K562 (cell line): Measurements from ENCODE around the gene TUBB4B. TPM values are rescaled to one million over a fixed set of nuclear protein-coding genes. Genes with fewer than 3 reads are reported as not detected.

ENCODE experiments used
- ATAC-seq: fragments of 200-7000 bp; cut with Tn5 transposase; 3 replicates; pipeline ENCODE4 v1.9.1; 2020; ENCODE audit warnings: moderate library complexity
- BruUV-seq: library from RNA; stranded (reverse); fragments of 400-500 nt; replicated peaks from 2 replicates; lab custom pipeline; 2021; lab: Mats Ljungman, UMichigan
- CTCF ChIA-PET: fragments of 300-600 bp; formaldehyde crosslinking; extraction: SDS; loops from one replicate; lab custom pipeline; 2021; ENCODE audit warnings: low intra/inter-chr PET ratio; lab: Yijun Ruan, JAX
- POLR2A ChIA-PET: fragments of 300-600, 350-650 bp; sonication (Branson Sonifier 250); formaldehyde crosslinking; extraction: SDS; loops from one replicate; lab custom pipeline; 2021; ENCODE audit warnings: antibody characterized with exemption, inconsistent platforms; lab: Yijun Ruan, JAX
- DNase-seq, 4 experiments: peaks; one replicate each; pipeline versions ENCODE4 v3.0.0 to v3.0.0-alpha.2; 2011 to 2018; ENCODE audit warnings: low spot score in 3 of 4, mixed read lengths in 3 of 4; ENCODE audit errors: extremely low read depth in 1 of 4
- FAIRE-seq: peaks from 2 replicates; lab custom pipeline; 2011; peaks lifted over from hg19 to GRCh38; lab: Jason Lieb, UNC
- H2AFZ ChIP-seq: 2 replicates; pipeline ENCODE4 v1.6.0; 2011; ENCODE audit warnings: low read depth, low read length, control low read depth, inconsistent platforms
- H3K27ac ChIP-seq: fragments of 200-600 bp; 3 replicates; pipeline ENCODE4 v1.8.0; 2011; ENCODE audit warnings: low read depth, mild to moderate bottlenecking, control low read depth, inconsistent platforms, low read length, moderate library complexity, mixed read lengths; ENCODE audit errors: extremely low read depth
- H3K27me3 ChIP-seq, 2 experiments: fragments of 300-600 bp in 1 of 2; 2 replicates in 1 of 2; 3 replicates in 1 of 2; pipeline versions ENCODE4 v1.6.0 to v1.8.0; 2011; ENCODE audit warnings: inconsistent platforms in 2 of 2, low read length in 2 of 2, mild to moderate bottlenecking in 1 of 2, mixed read lengths in 1 of 2, moderate library complexity in 1 of 2; ENCODE audit not compliant: control insufficient read depth in 2 of 2, insufficient read depth in 2 of 2
- H3K36me3 ChIP-seq: fragments of 300-600 bp; 3 replicates; pipeline ENCODE4 v1.8.0; 2011; ENCODE audit warnings: mild to moderate bottlenecking, low read length, inconsistent platforms; ENCODE audit not compliant: control insufficient read depth, insufficient read depth
- H3K4me1 ChIP-seq, 2 experiments: fragments of 200-600 bp in 1 of 2; replicated peaks in 1 of 2; 2 replicates in 1 of 2; 3 replicates in 1 of 2; pipeline versions ENCODE4 v1.5.1 to v1.8.0; 2011; ENCODE audit warnings: inconsistent platforms in 2 of 2, low read length in 2 of 2, mild to moderate bottlenecking in 1 of 2, mixed read lengths in 1 of 2, moderate library complexity in 1 of 2; ENCODE audit not compliant: control insufficient read depth in 2 of 2, insufficient read depth in 2 of 2
- H3K4me2 ChIP-seq: 2 replicates; pipeline ENCODE4 v1.6.1; 2011; ENCODE audit warnings: low read length, control low read depth, inconsistent platforms, mixed read lengths; ENCODE audit not compliant: insufficient read depth
- H3K4me3 ChIP-seq: fragments of 200-600 bp; sonication (generic), shearing (Covaris generic); 2 replicates; pipeline ENCODE4 v1.5.1; 2016; ENCODE audit warnings: control low read depth, inconsistent platforms
- H3K79me2 ChIP-seq: fragments of 200-600 bp; 3 replicates; pipeline ENCODE4 v1.8.0; 2011; ENCODE audit warnings: low read length, inconsistent platforms; ENCODE audit not compliant: control insufficient read depth, insufficient read depth
- H3K9ac ChIP-seq, 2 experiments: 2 replicates each; pipeline versions ENCODE4 v1.6.0 to v1.6.1; 2011; ENCODE audit warnings: low read depth in 2 of 2, low read length in 2 of 2, control low read depth in 1 of 2, inconsistent platforms in 1 of 2, mild to moderate bottlenecking in 1 of 2, mixed read lengths in 1 of 2; ENCODE audit not compliant: insufficient read depth in 1 of 2
- H3K9me1 ChIP-seq: one replicate; pipeline ENCODE4 v1.6.0; 2011; ENCODE audit warnings: inconsistent platforms, mild to moderate bottlenecking, low read length, moderate library complexity; ENCODE audit not compliant: control insufficient read depth, insufficient read depth
- H3K9me3 ChIP-seq: replicated peaks from 2 replicates; pipeline ENCODE4 v1.5.1; 2011; ENCODE audit warnings: low read depth, low read length, inconsistent platforms; ENCODE audit not compliant: control insufficient read depth, insufficient read depth
- H4K20me1 ChIP-seq: replicated peaks from 2 replicates; pipeline ENCODE4 v1.6.1; 2011; ENCODE audit warnings: low read length, inconsistent platforms, mixed read lengths; ENCODE audit not compliant: control insufficient read depth, insufficient read depth
- CXXC5 ChIP-seq: fragments of 250-450 bp; sonication (Bioruptor Pico); IDR thresholded peaks from 2 replicates; pipeline ENCODE4 v1.8.0; 2022; ENCODE audit warnings: inconsistent platforms, mild to moderate bottlenecking, moderate library complexity
- HNRNPL ChIP-seq: fragments of 200-400 bp; formaldehyde crosslinking; IDR thresholded peaks from 2 replicates; pipeline ENCODE4 v1.6.1; 2017; ENCODE audit warnings: low read depth, mild to moderate bottlenecking, low read length
- RBFOX2 ChIP-seq: fragments of 200-400 bp; formaldehyde crosslinking; IDR thresholded peaks from 2 replicates; pipeline ENCODE4 v1.6.1; 2017; ENCODE audit warnings: low read depth, mild to moderate bottlenecking, low read length, moderate library complexity
- ZFP36 ChIP-seq: fragments of 150-350 bp; IDR thresholded peaks from 2 replicates; pipeline ENCODE4 v1.6.1; 2018; ENCODE audit warnings: low read length, low read depth; ENCODE audit not compliant: partially characterized antibody
- WGBS: fragments of 100-300 bp; shearing (Covaris generic); methylation state at CpG from one replicate; pipeline ENCODE4 v1.1.6; 2016; ENCODE audit warnings: low coverage, mixed read lengths; ENCODE audit not compliant: insufficient coverage; ENCODE audit errors: missing lambda C conversion rate; 5-methylcytosine and 5-hydroxymethylcytosine counted together
- in situ Hi-C: fragments of 300-500 bp; cut with MboI; formaldehyde crosslinking; loops from 4 replicates; pipeline ENCODE4 v1.15.0; 2018; ENCODE audit warnings: inconsistent platforms, mixed read lengths
- intact Hi-C: fragments of 100-400 bp; cut with micrococcal nuclease; formaldehyde crosslinking; loops from 2 replicates; pipeline ENCODE4 v1.14.2; 2022
- polyA plus RNA-seq, 8 experiments: library from polyadenylated mRNA; depleted of rRNA in 4 of 8; stranded (reverse) in 5 of 8; unstranded in 3 of 8; fragments of >200 nt; fragmentation: Nextera tagmentation in 2 of 8; fragmentation: Illumina TruSeq in 1 of 8; extraction: Ambion mirVana in 2 of 8; extraction: Trizol in 1 of 8; gene quantifications; 2 replicates each; pipeline versions ENCODE4 v1.2.1 to v1.2.3, GENCODE V29; 2011 to 2014; ENCODE audit warnings: inconsistent platforms in 1 of 8, missing spikeins in 1 of 8
- total RNA-seq, 7 experiments: library from RNA; depleted of rRNA in 6 of 7; stranded (reverse); fragments of >200 nt in 6 of 7; fragmentation: Illumina TruSeq in 2 of 7; extraction: Trizol in 2 of 7; gene quantifications; 2 replicates each; pipeline versions ENCODE4 v1.2.1 to v1.2.3, GENCODE V29; 2011 to 2021; ENCODE audit warnings: low replicate concordance in 1 of 7

TUBB4B gene
- total and polyA plus RNA-seq, 9 of the 15 experiments (the other 6 are each of a cell fraction or from before 2014, with no cell fraction given): 24.1 to 443 (median 268) TPM

- peak; percentile 73; the same call in 1 of the 2 replicates for TF ChIP-seq HNRNPL
Measured at GRCh38 chr9:137225699-137226331, 15.3 kb upstream of the TUBB4B start (continued).

GRCh38 chr9:137226338-137227053, 14.6 kb upstream of the TUBB4B start:
- H2AFZ ChIP-seq: no peak overlapping the region
- intact Hi-C loops: loop anchor here (1.0 to 2.0 kb wide), 3 partner anchors 38 to 176 kb away; partner anchors contain the start of genes ANAPC2 and SSNA1
- CTCF ChIA-PET: interaction anchor here (0.8 to 2.6 kb wide), 5 partner anchors 38 to 181 kb away, joined by 3 to 19 read pairs (median 5); partner anchors contain the start of genes ANAPC2, MAN1B1, NPDC1 and SSNA1
- no peaks in the 10 kb centered on the region for H3K79me2 ChIP-seq
- H3K36me3 ChIP-seq: no peaks in the 10 kb centered on the region
- no peak overlapping the region for H3K27ac ChIP-seq
- DNase-seq: no peak
- in situ Hi-C loops: loop anchor here (5.0 to 25.0 kb wide), 3 partner anchors 39 to 439 kb away; partner anchors contain the start of genes ANAPC2, CCDC183, SSNA1 and TMEM141
- BruUV-seq: no TSS peak
- no peak for FAIRE-seq
- H3K4me1 ChIP-seq: peaks cover 21 to 96% of the 10 kb centered on the region in 2 experiments
- POLR2A ChIA-PET: interaction anchor here (0.7 to 1.9 kb wide), 4 partner anchors 14 to 40 kb away, joined by 3 to 6 read pairs (median 4); partner anchors contain the start of genes ANAPC2, SSNA1 and TUBB4B
- no peaks in the 10 kb centered on the region for H3K27me3 ChIP-seq
- TF ChIP-seq ZFP36: peak; percentile 12
- TF ChIP-seq RBFOX2: 0 out of 2 replicates have a peak, but pooled peaks have one; percentile 2
- TF ChIP-seq CXXC5 (CRISPR knock-in tag): no peak
- TF ChIP-seq, all 486 proteins: peak for 2
- Histone ChIP-seq H3K4me3 (no peak overlapping the region), H3K9me1 (no peaks in the 10 kb centered on the region), H3K4me2 (no peak overlapping the region), H3K9me3 (no peaks in the 10 kb centered on the region), H3K9ac (peak overlapping the region in 1 of 2 experiments; percentile 81; a peak in 1 of 4 replicates), H4K20me1 (no peaks in the 10 kb centered on the region)
- no peak for ATAC-seq
- WGBS: 35% methylated on average over 15 of the region's 18 CpGs
